Ishikawa (cell line): Measurements from ENCODE around the gene MARS1.

Experiments used
- CEBPB ChIP-seq: IDR thresholded peaks from 2 replicates; pipeline ENCODE4 v1.6.1; 2012
- CREB1 ChIP-seq: IDR thresholded peaks from 2 replicates; pipeline ENCODE4 v1.6.1; 2012; ENCODE audit warnings: low read depth
- EGR1 ChIP-seq: IDR thresholded peaks from 2 replicates; pipeline ENCODE4 v1.6.1; 2012
- EP300 ChIP-seq: IDR thresholded peaks from 2 replicates; pipeline ENCODE4 v1.6.1; 2012; ENCODE audit warnings: borderline replicate concordance
- FOXM1 ChIP-seq: IDR thresholded peaks from 2 replicates; pipeline ENCODE4 v1.6.1; 2012; ENCODE audit warnings: low read depth, borderline replicate concordance
- MAX ChIP-seq: IDR thresholded peaks from 2 replicates; pipeline ENCODE4 v1.6.1; 2012
- NFIC ChIP-seq: IDR thresholded peaks from 2 replicates; pipeline ENCODE4 v1.6.1; 2012
- RAD21 ChIP-seq: IDR thresholded peaks from 2 replicates; pipeline ENCODE4 v1.6.1; 2012; ENCODE audit warnings: low read depth
- TAF1 ChIP-seq: IDR thresholded peaks from 2 replicates; pipeline ENCODE4 v1.6.1; 2012; ENCODE audit warnings: low read depth, mild to moderate bottlenecking
- TCF12 ChIP-seq: IDR thresholded peaks from 2 replicates; pipeline ENCODE4 v1.6.1; 2012; ENCODE audit warnings: low read depth
- TEAD4 ChIP-seq: IDR thresholded peaks from 2 replicates; pipeline ENCODE4 v1.6.1; 2012
- USF1 ChIP-seq: IDR thresholded peaks from 2 replicates; pipeline ENCODE4 v1.6.1; 2012
- YY1 ChIP-seq: IDR thresholded peaks from 2 replicates; pipeline ENCODE4 v1.6.1; 2012; ENCODE audit warnings: low read depth
- ZBTB7A ChIP-seq: IDR thresholded peaks from 2 replicates; pipeline ENCODE4 v1.6.1; 2012; ENCODE audit warnings: low read depth
- TF ChIP-seq, protein P1 (sequence below): IDR thresholded peaks from 2 replicates; pipeline ENCODE4 v1.6.1; 2012; ENCODE audit warnings: low read depth, mild to moderate bottlenecking

MARS1 gene

GRCh38 chr12:57553343-57554202 lies 65.7 kb downstream of the MARS1 start:
- TF ChIP-seq RAD21 (no peak), EP300 (no peak), ZBTB7A (no peak), YY1 (no peak), NFIC (no peak), FOXM1 (no peak), TCF12 (no peak), MAX (no peak), TAF1 (no peak), EGR1 (no peak), USF1 (no peak), TEAD4 (no peak), CEBPB (no peak), CREB1 (no peak)
- TF ChIP-seq, protein P1, sequence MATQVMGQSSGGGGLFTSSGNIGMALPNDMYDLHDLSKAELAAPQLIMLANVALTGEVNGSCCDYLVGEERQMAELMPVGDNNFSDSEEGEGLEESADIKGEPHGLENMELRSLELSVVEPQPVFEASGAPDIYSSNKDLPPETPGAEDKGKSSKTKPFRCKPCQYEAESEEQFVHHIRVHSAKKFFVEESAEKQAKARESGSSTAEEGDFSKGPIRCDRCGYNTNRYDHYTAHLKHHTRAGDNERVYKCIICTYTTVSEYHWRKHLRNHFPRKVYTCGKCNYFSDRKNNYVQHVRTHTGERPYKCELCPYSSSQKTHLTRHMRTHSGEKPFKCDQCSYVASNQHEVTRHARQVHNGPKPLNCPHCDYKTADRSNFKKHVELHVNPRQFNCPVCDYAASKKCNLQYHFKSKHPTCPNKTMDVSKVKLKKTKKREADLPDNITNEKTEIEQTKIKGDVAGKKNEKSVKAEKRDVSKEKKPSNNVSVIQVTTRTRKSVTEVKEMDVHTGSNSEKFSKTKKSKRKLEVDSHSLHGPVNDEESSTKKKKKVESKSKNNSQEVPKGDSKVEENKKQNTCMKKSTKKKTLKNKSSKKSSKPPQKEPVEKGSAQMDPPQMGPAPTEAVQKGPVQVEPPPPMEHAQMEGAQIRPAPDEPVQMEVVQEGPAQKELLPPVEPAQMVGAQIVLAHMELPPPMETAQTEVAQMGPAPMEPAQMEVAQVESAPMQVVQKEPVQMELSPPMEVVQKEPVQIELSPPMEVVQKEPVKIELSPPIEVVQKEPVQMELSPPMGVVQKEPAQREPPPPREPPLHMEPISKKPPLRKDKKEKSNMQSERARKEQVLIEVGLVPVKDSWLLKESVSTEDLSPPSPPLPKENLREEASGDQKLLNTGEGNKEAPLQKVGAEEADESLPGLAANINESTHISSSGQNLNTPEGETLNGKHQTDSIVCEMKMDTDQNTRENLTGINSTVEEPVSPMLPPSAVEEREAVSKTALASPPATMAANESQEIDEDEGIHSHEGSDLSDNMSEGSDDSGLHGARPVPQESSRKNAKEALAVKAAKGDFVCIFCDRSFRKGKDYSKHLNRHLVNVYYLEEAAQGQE, result no peak

GRCh38 chr12:57554453-57554852 lies 66.6 kb downstream of the MARS1 start:
- TF ChIP-seq YY1, result no peak
- no peak for TF ChIP-seq NFIC
- TF ChIP-seq FOXM1, result no peak
- TF ChIP-seq MAX, result no peak
- no peak for TF ChIP-seq CREB1
- TF ChIP-seq USF1, result no peak

DNA sequence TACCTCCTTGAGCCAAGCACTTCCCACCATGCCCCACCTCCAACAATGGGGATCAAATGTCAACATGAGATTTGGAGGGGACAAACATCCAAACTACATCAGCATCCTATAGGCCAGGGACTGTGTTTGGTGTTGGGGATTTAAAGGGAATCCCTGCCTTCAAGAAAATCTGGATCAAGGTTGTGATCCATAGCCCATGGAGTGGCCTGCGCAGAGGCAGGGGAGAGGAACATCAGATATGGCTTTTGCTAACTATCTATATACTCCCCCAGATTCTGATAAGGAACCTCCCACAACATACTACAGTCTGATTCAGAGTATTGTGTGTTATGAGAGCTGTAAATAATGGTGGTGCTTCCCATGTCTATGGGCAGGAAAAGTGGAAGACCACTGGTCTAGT lies 67.0 kb downstream of the MARS1 start:
- TF ChIP-seq EP300, result no peak
- TF ChIP-seq TCF12, result no peak

DNA sequence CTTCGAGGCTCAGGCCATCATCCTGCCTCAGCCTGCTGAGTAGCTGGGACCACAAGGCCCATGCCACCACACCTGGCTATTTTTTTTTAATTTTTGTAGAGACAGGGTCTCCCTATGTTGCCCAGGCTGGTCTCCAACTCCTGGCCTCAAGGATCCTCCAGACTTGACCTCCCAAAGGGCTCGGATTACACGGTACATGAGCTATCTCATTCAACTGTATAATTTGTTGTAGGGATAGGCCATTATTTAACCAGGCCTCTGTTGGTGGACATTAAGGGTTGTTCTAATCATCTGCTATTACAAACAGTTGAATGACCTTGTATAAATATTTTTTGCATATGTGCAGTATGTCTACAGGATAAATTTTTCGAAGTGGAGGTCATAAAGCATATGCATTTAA lies 71.0 kb downstream of the MARS1 start:
- TF ChIP-seq, protein P1, result no peak
- TF ChIP-seq ZBTB7A, result no peak
- no peak for TF ChIP-seq EP300
- TF ChIP-seq FOXM1, result no peak
- no peak for TF ChIP-seq NFIC
- TF ChIP-seq MAX, result no peak
- TF ChIP-seq TEAD4, result no peak

GRCh38 chr12:57560516-57560915 lies 72.6 kb downstream of the MARS1 start:
- TF ChIP-seq NFIC, result no peak
- TF ChIP-seq ZBTB7A, result no peak

GRCh38 chr12:57563358-57563757 lies 75.5 kb downstream of the MARS1 start:
- TF ChIP-seq TAF1, result no peak

DNA sequence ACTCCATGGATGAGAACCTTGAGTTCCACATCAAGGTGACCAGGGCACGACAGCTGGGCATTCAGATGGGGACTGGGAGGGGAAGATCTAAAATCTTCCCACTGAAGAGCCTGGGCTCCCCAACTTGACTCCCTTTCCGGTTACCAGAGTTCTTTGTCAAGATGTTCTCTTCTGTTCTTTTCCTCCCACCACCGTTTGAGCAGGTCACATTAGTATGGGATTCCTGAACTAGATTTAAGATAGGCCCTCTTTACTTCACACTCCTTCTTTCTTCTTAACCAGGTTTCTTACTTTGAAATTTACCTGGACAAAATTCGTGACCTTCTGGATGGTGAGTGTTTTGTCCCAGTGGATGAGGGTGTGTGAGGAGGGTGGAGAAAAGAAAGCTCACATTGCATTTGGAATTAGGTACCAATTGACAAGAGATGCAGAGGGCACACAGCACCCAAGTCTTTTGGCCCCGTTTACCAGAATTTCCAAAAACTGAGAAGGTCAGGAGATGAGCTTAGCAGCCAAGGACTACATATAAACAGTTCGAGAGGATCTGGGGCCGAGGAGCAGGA lies 76.4 kb downstream of the MARS1 start:
- TF ChIP-seq TCF12, result no peak
- TF ChIP-seq TAF1, result no peak
- TF ChIP-seq NFIC, result no peak
- no peak for TF ChIP-seq EP300
- TF ChIP-seq, protein P1, result no peak
- no peak for TF ChIP-seq MAX
- TF ChIP-seq FOXM1, result no peak
- no peak for TF ChIP-seq RAD21
- TF ChIP-seq TEAD4, result no peak
